NCI-H774 (cell line): ENCODE data around the gene POC1B.

Source experiments
- DNase-seq: peaks from one replicate; lab custom pipeline; 2025; lab: John Stamatoyannopoulos, UW

Gene POC1B

DNA sequence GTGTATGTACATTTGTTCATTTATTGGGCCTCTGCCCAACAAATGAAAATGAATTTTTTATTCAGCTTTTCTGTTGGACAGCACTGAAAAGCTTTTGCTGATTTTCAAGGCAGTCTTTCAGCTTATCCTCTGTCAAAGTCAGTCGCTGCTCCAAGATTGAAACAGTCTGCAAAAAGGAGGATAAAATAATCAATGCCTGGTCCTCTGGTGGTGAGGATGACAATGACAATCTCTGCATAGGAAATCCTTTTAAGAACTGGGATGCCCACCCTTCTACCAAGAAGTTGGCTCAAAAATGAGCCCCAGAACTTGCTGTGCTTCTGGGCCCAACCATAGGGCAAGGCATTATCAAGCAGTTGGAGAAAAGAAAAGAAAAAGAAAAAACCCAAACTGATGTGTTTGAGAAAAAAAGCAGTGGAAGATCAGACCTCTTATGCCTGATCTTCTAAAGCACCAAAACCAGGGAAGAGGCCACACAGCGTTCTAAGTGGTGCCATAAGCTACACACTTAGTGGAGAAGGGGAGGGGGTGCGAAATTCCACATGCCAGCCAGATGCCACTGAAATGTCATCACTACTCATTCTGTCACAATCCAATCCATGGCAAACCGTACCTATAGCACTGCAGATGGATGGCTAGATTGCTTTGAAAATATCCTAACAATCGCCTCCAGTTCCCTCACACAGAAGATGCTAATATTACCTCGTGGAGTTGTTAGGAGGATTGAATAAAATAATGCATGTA is 104.6 kb downstream of the POC1B start:
- DNase-seq, result no peak

DNA sequence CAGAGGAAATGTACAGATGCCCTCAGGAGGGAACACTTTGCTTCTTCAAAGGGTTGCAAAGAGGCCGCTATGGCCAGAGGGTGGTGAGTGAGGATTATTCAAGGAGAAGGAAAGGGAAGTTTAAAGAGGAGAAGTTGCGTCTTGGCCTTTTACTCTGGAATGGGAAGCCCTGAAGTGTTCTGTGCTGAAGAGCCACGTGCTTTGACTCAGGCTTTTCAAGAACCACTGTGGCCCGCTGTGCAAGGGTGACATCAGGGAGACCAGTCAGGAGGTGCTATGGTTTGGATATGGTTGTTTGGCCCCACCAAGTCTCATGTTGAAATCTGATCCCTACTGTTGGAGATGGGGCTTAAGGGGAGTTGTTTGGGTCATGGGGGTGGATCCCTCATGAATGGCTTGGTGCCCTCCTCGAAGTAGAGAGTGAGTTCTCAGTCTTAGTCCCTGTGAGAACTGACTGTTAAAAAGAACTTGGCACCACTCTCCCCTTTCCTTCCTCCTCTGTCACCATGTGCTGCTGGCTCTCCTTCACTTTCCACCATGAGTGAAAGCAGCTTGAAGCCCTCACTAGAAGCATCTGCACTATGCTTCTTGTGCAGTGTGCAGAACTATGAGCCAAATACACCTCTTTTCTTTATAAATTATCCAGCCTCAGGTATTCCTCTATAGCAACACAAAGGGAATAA is 107.5 kb downstream of the POC1B start:
- no peak for DNase-seq

DNA sequence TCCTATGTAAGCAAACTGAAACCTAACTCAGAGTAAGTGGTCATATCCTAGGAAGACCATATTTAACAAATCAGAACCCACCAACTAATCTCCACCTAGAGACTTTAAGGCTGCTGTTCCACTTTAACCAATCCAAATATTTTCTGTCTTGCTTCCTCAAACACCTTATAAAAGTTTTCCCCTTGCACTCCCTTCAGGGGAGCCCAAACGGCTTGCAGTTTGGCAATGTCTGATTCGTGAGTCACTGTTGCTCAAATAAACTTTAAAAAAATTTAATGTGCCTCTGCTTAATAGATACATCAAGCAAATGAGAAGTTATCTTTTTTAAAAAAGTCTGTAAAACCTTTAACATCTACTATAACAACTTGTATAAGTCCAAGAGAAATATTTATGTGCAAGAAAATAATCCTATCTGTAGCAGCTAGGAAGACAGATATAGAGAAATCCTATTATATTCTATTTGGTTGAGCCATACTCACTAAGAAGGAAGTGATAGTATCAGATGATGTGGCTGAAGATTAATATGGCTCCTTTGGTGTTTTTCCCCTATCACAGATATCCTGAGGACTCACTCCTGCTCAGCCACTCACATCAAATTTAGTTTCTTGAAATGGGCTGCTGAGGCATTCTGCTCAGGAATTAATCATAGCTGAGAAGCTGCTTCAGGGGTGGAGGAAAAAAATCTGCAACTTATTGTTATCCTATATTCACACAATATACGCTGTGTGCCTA is 108.4 kb downstream of the POC1B start:
- no peak for DNase-seq

DNA sequence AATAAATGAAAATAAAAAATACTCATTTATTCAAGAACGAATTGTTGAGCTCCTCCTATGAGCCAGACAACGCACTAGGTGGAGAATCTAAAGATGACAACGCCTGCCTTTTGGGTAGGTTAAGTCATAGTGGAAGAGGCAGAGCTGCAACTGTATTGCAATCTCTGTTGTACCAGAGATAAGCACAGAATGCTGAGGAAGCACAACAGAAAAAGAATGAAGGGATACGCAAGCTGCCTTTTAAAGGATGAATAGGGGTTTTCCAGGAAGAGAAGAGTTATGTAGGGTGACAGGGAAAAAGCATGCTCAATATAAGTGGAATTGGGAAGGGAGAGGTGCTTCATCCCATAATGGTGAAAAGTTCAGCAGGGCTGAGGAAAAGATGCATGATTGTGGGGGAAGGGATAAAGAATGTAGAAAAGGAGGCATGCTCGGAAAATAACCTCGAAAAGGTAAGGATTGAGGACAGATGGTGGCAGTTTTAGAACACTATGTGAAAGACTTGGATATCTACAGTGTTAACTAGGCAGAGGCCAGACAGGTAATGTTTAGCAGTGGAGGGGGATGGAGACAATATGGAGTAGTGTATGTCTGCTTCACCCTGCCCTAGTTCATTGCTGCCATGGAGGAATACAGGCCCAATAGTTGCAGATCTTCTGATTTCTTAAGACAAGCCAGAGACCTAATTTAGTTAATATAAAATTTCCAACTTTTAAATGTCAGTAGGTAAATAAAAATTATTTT is 109.6 kb downstream of the POC1B start:
- DNase-seq, result no peak

DNA sequence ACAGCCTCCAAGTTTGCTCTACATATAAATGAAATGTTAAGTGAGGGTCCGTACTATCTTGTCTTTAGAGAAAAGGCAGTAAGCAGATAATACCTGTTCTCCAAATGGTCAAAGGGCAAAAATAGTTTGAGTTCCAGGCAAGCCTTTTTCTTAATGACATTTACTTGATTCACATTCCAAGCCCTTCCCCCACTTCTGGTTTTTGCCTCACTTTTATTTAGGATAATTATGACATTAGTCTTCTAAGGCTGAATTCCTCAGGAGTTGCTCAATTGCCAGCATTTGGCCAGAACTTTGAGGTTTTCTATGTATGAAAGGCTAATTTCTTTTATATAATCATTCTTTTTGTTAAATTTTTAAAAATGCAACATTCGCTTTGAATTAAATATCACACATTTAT is 111.0 kb downstream of the POC1B start:
- DNase-seq, result no peak

DNA sequence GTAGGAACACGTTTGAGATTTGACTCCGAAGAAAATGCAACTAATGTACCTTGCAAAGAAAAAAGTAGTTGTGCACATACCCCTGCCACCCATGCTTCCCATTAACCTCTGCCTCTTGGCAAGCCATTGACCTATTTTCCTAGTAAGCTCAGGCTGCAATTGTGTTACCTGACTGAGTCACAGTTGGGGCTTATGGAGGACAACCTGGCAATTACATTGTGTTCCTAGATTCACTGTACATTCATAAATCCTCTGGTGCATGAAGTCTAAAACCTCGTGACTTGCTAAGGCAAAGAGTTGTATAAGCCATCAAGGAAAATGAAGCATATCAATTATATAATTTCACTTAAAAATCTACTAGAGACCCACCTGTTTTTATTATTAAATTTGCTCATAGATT is 111.5 kb downstream of the POC1B start:
- no peak for DNase-seq

DNA sequence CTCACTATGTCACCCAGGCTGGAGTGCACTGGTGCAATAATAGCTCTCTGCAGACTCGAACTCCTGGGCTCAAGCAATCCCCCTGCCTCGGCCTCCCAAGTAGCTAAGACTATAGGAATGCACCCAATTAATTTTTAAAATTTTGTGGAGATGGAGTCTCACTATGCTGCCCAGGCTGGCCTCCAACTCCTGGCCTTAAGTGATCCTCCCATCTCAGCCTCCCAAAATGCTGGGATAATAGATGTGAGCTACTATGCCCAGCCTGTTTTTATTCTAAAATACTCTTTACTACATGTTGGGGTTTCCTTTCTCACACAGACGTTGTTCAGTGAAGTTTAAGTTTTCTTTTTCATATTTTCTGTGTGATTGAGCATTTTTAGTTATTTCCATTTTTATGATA is 112.6 kb downstream of the POC1B start:
- no peak for DNase-seq

DNA sequence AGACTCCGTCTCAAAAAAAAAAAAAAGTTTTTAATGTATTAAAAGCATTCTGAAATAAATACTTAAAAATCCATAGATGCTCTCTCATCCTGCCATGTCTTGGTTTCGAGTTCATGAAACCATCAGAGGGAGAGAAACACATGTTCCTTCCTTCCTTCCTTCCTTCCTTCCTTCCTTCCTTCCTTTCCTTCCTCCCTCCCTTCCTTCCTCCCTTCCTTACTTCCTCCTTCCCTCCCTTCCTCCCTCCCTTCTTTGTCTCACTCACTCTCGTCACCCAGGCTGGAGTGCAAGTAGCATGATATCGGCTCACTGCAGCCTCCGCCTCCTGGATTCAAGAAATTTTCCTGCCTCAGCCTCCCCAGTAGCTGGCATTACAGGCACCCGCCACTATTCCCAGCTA is 113.2 kb downstream of the POC1B start:
- DNase-seq, result no peak

DNA sequence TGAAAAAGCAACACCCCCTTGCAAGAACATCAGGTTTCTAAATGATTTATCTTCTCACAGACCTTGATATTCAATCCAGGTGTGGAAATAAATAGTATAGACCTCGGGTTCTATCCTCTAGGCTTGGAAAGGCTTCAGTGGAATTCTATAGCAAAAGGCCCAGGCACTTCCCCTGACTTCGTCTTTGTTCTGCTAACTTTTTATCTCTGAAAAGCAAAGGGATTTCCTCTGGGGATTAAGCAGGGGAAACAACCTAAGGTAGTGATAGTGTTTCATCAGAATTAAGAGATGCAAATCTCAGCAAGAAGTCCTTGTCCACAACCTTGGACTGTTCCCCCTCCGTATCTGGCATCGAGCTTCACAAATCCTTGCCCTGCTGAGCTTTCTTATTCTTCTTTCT is 114.0 kb downstream of the POC1B start:
- DNase-seq, result no peak

DNA sequence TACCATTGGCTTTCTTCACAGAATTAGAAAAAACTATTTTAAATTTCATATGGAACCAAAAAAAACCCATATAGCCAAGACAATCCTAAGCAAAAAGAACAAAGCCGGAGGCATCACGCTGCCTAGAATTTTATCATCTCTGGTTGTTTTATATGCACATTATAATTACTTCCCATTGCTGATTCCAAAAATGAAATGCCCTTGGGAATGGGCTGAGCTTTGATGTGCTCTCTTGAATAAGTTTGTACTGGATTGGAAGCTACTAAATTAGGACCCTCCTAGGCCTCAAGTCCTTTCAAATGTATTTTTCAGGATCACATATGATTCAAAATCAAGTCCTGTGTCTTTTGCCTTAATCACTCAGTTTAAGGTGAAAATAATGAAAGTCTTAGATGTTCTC is 114.6 kb downstream of the POC1B start:
- DNase-seq, result no peak

DNA sequence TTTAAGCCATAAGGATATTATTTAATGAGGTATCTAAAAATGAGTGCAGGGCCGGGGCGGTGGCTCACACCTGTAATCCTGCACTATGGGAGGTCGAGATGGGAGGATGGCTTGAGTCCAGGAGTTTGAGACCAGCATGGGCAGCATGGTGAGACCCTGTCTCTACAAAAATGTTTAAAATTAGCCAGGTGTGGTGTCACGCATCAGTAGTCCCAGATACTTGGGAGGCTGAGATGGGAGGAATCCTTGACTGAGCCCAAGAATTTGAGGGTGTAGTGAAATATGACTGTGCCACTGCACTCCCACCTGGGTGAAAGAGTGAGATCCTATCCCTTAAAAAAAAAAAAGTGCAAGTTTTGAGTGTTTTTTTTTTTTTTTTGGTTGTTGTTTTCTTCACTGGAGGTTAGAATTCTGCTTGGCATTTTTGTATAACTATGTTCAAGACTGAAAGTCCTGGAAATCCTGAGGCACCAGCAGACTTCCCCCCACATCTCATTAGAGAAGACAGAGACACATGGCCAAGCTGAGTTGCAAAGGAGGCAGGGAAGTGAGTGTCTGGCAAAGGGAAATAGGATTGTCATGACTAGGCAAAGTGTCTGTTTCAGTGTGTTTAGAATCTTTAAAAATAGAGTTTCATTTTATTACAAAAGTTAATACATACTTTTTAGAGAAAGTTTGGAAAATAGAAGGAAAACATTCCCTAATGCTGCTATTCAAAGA is 120.1 kb downstream of the POC1B start:
- no peak for DNase-seq

DNA sequence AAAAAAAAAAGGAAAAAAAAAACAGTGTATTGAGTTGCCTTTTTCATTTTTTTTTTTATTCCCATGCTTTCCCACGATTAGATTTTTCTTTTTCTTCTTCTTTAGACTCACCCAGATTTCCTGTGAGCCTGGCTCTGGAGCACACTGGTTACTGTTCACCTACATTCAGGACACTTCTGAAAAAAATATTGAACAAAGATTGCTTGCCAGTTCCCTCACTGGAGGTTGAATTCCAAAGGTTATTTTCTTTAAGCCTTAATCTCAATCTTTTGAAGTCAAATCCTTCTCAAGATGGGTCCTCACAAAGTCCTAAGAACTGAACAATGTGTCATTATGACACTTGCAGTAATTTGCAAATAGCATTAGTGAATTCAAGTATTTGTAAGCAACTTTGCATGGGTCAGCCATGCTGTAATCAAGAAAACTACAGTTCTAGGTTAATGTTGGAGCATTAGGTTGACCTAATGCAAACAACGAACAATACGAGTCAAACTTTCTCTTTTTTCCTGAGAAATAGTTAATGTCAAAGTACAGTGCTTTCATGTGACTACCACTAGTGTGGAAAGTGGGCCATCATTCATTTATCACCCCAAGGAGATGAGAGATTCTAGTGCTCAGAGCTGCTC is 124.3 kb downstream of the POC1B start:
- no peak for DNase-seq

DNA sequence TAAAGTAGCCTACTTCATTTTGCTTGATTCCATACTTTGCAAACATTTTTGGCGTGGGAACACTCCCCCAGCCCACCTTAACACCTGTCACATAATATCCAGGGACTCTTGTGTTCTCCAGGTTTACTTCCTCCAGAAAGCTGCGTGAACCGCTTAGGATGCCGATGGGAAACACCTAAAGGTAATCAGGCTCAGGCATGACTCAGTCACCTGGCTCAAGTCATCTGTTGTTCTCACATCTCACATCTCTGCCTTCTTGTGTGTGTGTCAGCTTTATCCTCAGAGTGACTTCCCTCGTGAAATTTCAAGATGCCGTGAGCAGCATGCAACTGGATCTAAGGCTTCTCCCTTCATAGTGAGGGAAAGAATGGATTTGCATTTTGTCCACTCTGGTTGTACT is 125.4 kb downstream of the POC1B start:
- DNase-seq, result no peak

DNA sequence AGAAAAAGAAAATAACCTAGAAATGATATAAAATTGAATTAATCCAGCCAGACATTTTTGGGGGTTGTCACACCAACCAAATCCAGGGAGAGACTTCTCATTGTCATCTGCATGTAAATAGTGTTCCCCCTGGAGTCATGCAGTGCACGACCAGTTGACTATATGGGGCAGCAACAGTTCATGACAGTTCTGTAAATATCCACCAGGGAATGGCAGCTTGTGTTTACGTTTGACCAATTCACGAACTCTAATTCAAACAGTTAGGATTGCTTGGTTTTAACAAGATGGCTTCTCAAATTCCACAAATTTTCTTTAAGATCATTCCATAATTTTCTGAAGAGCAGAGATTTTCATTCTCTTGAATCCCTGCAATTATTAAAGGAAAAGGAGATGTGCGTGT is 130.1 kb downstream of the POC1B start:
- DNase-seq, result no peak

DNA sequence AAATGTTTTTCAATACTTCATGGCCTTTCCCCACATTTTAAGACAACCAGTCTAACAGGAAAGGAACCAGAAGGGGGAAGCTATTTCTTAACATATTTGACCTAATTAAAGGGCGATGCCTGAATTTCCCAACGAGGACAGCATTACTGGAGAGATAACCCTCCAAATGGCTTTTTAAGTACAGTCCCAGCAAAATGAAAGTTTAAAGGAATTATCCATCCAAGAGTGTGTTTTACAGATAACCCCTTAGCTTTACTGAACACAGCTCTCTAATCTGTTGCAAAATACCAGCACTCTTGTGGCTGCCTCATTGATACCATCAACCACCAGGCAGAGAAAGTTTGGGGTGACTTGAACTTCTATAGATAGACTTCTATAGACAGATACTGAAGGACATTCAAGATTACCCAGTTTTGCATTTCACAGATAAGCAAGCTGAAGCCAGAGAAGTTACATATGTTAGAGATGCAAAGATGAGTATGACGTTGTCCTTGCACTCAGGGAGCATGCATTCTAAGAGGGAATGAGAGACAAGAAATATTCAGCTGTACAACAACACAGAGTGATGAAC is 132.2 kb downstream of the POC1B start:
- DNase-seq, result no peak

DNA sequence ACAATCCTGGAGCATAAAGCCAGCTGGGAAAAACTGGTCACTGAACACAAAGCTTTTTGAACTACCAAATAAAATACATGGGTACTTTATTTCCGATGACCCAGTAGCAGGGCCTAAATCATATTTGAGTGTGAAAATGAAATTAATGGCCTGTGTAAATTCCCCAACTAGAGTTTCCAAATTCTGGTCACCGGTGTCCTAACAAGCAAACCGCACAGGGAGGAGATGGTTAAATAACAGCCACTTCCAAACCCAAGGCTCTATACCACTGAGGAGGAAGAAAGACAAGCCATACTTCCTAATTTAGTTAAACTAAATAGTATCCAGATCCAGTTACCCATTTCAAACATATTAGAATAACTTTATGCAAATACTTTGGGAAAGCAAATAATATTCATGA is 133.5 kb downstream of the POC1B start:
- no peak for DNase-seq

DNA sequence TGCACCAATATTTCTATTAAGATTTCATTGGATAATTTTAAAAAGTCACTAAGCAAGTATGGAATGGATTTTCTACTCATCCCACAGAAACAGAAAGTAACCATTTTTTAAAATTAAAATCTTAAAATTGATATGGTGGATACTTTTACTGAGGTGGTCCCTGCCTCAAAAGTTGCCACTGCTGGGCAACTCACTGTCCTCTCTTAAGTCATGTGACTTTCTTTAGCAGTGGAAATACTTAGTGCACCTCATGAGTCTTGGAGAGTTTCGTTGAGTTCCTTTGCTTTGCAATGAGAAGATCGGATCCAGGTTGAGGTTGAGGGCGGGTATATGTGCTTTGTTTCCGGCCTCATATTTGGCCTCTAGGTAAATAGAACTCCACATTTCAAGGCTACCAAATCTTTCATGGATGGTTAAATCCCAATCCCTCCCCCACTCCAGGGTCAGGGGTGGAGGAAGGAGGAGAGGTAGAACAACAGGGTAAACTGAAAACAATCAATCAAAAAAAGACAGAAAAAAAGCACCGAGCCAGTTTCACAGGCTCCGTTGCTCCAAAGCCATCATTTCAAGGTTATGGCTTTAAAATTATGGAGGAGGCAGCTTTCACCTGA is 134.0 kb downstream of the POC1B start:
- no peak for DNase-seq

DNA sequence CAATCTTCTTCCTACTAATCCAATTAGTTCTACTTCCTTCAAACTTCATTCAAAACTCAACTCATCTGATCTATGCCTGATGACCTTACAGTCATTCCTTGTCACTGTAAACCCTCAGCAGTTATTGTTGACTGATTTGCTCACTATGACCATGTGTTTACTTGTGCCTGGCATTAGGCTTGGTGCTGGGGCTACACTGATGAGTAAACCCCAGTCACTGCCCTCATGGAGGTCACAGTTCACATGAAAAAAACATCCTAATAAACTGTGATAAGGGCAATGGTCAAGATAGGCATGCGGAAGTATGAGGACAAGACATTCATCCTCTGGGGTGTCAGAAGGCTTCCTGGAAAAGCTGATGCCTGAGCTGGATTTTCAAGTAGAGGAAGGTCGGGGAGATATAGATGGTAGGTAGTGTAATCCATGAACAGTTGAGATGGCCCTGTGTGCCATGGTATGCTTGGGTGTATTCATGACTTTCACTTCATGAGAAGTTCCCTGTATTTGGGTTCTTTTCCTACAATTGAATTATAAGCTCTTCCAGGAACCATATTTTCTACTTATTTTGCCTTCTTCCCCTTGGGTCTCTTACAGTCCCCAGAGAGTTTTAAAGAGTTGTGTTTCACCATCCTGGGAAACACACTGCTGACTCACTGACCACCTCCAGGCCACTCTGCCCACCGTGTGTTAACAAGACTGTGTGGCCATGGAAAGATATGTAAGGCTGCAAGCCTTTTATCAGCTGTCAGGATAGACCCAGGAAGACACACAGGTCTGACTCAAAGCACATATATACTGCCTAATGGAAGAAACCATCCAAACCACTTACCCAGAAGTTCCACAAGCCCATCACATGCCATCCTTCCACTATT is 134.8 kb downstream of the POC1B start:
- DNase-seq, result no peak
